HG03469 (cell line): Measurements from ENCODE around the gene ISG20.

Experiments used
- ATAC-seq: cut with Tn5 transposase; IDR thresholded peaks from one replicate; pipeline ENCODE4 v1.9.1; 2021; ENCODE audit warnings: mild to moderate bottlenecking, moderate library complexity, moderate number of reproducible peaks; ENCODE audit not compliant: unreplicated experiment

Gene ISG20

DNA sequence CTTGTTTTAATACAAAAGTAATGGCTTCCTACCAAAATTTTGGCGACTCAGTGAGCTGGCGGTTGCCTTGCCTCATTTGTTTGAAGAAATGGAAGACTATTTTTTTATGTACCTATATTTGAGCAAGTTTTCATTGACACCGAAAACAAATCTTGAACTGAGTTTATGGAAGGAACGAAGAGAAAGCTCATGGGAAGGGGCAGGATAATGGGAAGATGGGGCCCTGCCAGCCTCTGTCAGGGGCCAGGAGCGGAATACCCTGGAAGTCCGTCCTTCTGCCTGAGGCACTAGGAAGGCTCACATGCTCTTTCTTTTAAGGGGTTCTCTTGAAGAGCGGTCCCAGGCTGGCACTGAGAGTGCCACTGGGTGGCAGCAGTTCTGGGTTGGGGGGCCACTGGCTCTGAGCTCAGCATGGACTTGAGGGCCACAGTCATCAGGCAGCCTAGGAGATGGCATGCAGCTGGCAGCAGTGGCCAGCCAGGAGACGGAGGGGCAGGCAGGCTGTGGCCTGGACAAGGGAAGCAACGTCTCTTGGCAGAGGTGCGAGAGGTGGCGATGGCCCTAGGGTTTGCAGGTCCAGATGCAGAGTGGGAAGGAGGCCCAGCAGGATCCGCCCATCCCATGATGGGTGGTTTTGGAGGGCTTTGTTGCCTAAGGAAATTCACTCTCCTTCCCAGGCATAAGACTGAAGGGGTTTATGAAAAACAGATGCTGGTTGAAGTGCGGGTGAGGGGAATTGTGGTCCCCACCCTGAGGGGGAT, 41.6 kb downstream of the ISG20 start:
- no peak for ATAC-seq

DNA sequence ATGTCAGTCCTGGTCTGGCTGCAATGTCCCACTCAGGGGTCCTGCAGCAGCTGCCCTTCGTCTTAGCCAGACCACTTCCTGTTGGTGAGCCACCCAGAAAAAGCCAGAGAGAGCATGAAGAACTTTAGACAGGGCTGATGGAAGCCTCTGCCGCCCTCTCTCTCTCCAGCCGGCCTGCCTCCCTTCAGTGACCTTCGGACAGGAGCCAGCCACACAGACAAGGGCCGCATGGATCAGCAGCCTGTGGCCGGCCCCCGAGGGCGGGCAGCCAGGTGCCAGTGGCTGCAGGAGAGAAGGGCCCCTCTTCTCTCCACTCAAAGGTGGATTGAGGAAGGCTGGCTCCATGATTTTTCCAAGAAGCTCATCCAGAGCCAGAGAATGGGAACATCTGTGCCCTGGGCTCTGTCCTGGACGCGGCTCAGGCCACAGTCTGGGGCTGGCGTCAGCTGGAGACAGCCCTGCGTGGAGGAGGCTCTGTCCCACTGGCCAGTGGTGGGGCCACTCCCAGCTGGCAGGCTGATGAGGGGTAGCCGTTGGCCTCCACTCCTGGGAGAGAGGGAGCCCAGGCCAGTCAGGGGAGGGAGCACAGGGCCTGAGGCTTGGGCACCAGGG, 42.9 kb downstream of the ISG20 start:
- ATAC-seq: no peak

DNA sequence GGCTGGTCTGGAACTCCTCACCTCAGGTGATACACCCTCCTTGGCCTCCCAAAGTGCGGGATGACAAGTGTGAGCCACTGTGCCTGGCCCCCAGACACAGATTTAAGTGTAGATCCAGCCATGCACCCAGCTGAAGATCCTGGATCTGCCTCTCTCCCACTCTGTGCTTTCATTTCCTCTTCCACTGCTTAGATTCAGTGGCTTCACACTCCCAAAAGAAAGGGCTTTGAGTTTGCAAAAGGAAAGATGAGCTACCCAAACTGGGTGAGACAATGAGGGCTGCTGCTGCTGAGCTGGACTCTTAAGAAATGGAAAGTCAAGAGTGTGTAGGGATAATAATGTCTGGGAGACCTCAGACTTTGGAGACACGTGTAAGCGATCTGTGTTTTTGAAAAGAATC, 45.5 kb downstream of the ISG20 start:
- ATAC-seq: no peak

DNA sequence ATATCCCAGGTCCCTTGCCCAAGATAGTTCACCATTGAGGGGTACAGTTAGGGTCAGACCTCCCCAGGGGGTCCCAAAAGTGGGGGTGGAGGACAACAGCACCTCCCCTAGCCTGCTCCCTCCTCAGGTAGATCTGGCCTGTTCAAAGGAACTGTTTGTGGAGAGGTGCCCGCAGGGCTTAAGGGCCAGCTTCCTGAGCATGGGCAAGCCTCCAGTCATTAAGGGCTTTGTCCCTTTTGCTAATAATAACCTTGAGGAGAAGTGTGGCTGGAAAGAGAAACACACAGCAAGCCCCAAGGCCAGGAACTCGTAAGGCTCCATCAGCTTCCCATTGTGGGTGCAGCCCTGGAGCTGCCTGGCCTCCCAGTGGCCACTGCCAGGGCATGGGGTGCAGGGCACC, 47.4 kb downstream of the ISG20 start:
- ATAC-seq: no peak

DNA sequence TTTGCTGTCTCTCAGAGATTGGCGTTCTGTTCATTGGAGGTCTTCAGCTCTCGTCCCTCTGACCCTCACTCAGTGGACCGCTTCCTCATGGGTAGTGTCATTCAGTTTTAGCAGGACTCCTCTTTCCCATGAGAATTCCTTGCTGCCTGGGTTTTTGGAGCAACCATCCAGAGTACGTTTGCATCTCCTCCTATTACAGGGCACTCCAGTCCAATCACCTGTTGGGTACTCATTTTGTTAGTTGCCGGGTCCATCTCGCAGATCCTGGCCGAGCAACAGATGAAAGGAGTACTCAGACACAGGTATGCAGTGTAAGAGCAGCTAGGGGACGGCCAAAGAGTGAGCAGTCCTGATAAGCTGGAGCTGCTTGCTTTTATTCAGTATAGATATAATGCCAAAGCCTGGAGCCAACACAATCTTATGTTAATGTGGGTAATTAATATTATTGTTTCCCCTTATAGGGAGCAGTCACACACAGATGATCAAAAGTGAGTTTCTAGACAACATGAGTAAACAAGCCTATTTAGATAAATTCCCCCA, 49.6 kb downstream of the ISG20 start:
- ATAC-seq: no peak

DNA sequence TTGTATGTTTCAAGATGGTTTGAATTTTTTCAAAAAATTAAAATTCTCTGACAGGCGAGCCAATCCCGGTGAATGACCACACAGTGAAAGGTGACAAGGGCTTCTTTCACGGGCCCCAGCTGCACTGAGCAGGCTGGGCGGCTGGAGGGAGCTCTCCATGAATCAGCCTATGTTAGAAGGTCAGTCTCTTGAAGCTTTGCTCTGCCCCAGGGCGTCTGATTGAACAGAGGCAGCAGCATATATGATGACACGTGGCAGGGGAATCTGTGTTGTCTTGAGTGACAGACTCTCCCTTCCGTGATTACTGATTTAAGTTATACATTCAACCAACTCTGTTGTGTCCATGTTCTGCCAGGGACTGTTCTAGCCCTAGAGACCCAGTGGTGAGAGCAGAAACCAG, 51.5 kb downstream of the ISG20 start:
- ATAC-seq: no peak

DNA sequence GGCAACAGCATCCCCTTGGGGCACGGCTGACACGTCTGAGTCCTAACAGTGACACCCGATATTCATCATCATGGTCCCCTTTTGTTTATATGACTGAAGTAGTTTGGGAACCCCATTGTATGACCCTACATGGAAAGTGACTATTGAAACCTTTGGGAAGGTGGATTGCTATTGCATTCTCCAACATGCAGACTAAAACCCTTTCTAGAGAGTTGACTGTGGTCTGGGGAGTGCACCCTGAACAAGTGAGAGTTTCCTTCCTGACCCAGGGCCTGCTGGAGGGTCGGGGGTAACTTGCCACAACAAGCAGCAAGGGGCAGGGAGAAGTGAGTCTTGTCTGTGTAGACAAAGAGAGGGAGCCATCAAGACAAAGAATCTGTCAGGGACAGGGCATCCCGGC, 54.4 kb downstream of the ISG20 start:
- ATAC-seq: no peak

DNA sequence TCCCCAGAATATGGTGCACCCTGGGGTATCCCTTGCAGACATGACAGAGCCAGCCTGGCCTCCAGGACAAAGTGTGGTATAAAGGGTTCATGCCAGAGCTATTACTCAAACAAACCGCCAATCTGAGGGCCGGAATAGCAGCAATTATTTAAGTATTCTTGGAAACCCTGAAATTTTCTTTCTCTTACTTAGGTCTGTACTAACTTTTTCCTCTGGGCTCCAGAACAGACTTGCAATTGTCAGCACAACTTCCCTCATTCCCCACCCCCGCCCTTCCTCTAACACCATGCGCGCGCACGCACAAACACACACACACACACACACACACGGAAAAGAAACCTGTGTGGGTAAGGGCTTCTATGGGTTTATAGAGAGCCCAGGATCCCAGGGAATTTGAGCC, 56.3 kb downstream of the ISG20 start:
- ATAC-seq: no peak

DNA sequence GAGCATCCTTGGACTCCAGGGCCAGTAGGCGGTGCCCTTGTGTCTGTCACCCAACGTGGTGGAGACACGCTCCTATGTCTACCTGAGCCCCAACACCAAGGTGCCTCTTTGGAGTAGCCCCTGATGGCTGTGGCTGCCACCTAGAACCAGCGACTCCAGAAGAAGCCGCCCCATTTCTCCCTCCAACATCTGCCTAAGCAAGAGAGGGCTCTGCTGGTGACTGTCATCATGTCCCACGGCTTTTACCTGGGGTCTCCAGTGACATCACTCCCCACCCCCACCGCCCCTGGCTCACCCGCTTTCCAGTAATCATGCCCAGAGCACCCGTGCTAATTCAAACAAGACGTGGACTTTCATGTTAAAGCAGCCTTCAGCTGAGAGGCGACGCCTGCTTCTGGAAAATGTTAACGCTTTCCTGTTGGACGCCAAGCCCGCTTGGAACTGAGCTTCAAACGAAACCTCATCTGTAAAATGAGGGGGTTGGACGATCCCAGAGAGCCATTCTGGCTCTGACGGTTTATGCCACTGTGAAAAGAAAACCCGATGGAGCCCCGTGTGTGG, 57.0 kb downstream of the ISG20 start:
- ATAC-seq: no peak

DNA sequence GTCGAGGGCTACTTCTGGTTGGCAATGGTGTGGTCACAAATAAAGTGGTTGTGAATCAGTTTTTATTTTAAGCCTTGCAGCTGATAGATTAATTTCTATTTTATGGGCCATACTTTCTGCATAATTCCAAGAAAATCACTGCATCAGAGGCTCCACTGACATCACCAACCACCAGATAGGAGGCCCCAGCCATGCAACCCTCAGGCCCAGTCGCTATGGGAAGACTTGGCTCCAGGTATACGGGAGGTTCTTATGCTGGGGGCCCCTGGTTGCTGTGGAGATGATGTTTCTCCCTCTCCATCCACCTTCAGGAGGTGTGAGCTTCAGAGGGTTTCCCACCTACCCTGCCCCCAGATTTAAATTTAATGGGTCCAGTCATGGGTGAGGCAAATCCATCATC, 57.4 kb downstream of the ISG20 start:
- no peak for ATAC-seq

DNA sequence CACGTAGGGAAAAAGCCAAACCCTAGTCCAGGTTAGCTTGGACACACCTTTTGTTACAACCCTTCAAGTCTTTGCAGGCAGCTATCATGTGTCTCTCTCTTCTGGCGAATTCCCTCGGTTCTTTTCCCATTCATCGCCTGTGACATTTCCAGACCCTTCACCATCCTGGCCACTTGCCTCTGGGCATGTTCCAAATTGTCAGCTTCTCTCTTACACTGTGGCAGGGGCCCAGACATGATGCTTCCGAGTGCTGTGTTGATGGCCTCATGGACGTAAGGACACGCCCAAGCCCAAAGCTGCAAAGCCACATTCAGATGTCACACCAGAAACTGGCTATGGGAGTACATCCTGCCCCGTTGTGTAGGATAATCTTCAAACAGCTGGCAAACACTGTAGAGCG, 58.5 kb downstream of the ISG20 start:
- ATAC-seq: no peak

DNA sequence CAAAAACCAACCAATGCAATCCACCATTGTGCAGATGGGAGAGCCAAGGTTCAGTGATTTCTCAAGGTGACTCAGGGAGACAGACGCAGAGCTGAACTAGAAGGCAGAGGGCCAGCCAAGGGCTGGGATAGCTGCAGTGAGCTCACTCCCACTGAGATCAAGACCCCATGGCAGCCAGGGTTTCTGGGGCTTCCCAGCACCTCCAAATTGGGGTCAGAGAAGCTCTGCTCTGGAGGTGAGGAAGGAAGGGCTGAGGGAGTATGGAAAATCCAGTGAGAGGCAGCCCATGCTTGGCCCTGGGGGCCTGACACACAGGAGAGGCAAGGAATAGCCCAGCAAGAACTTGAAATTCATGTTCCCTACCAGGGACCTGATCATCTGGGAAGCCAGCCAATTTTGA, 61.0 kb downstream of the ISG20 start:
- no peak for ATAC-seq

DNA sequence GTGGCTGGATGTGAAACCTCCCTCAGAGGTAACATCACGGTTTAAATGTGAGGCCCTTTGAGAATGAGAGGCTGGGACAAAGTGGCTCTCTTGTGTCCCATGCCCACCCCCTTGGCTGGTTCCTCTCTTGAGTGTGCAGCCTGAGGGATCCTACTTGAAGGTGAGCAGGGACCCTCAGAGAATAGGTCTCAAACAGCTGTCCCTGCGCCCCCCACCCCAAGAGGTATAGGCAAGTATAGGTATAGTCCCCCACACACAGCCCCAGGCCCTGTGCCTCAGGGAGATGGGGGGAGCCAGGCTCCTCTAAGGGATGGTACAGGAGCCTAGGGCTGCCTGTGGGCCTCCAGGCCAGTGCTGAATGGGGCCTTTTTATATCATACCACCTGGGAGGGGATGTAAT, 61.9 kb downstream of the ISG20 start:
- ATAC-seq: no peak

DNA sequence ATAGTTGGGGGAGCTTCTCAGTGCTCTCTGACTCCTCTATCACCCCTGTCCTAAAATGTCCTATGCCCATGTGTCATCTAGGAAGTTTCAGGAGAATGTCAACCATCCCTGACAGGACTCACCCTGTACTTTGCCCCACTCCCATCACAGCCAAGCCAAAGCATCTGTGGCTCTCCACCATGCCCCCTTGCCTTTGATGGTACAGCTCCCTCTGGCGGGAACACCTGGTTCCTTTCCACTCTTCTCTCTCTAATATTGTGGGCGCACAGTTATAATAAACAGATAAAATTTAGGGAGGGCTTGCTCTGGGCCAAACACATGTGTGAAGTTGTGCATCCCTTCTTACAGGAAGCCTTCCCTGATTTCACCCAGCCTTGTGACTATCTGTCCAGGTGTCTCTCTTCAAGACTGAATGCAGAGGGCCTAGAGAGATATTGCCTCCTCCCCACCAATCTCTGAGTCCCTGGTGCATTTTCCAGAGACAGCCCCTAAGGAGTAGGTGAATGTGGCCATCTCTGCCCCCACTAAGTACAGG, 62.8 kb downstream of the ISG20 start:
- no peak for ATAC-seq

DNA sequence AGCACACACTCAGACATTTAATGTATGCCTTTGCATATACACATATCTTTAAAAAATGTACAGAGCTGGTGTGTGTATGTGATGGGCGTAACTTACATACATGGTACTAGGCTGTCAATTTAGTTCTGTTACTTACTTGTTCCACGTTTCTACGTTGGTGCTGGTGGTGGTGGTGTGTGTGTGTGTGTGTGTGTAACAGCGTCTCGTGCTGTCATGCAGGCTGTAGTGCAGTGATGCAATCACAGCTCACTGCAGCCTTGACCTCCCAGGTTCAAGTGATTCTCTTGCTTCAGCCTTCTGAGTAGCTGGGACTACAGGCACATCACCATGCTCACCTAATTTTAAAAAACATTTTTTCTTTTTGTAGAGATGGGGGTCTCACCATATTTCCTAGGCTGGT, 64.2 kb downstream of the ISG20 start:
- ATAC-seq: no peak

DNA sequence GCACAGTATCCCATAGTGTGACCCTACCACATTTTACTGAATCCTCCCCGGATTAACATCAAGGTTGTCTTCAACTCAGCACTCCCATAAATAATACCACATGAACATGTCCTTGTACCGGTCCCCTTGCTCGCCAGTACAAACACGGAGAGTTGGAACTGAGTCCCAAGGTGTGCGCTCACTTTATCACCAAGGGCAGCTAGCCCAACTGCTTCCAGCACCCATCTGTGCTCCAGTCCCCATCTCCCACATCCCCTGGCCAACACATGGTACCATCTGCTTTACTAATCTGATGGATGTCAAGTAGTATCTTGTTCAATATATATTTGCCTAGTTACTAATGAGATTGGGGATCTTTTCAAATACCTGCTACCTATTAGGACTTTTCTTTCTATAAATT, 64.7 kb downstream of the ISG20 start:
- no peak for ATAC-seq

DNA sequence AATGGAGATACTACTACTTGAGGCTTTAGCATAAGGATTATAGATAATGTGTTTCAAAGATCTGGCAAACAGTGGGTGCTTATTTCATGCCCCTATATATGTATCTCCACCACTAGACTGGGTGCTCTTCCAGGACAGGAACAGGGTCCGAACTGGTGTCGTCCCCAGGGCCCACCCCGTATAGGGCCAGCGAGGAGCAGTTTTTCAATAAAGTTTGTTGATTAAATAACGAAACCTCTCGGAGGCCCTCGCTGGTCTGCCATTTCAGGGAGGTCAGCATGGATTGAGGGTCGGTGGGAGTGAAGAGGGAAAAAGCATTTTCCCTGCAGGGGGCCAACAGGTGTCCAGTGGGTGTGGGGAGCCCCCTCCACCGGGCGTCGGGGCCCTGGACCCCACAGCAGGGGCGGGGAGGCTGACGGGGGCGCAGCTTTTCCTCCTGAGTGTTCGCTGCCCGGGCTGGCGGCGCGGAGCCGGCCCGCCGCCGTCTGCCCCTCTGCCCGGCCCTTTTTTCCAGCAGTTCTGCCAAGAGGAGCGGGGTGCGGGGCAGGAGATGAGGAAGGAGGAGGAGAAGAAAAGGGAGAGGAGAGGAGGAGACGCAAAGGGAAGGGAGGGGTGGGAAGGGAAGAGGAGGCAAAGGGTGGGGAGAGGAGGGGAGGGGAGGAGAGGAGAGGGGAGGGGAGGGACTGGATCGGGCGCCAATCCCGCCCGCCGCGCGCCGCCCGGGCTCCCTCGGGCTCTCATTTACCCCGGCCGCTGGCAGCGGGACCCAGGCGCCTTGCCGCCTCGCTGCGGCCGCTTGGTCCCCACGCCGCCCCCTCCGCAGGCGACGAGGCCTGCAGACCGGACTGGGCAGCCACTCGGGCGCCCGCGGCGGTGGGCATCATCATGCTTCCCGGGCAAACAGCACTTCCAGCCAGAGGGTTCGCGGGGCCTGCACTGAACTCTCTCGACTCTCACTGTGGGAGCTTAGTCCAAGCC, 66.3 kb downstream of the ISG20 start:
- no peak for ATAC-seq

DNA sequence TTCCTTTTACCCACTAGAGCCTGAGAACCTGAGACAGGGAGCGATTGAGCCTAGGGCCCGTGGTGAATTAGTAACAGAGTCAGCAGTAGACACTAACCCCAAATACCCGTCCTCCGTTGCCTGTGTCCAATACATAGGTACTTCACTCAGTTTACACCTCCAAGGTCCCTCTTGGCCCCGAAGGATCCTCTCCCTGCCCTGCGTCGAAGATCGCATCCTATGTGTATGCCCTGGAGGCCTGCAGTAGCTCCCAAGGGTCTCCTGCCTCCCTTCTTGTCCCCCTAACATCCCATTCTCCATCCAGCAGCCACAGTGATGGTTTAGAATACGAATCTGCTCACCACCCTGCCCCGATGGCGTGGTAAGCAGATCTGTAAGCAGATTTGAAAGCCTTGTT, 67.0 kb downstream of the ISG20 start:
- ATAC-seq: no peak
